DMS79 (cell line): ENCODE data around the gene POU6F2.
"Not testable (repeated sequence)": the region's sequence is repeated elsewhere in the genome, so short reads cannot be mapped to it uniquely, and the experiment has no call there.

ENCODE experiments used
- DNase-seq: peaks from one replicate; lab custom pipeline; 2025; lab: John Stamatoyannopoulos, UW

The POU6F2 gene, protein sequence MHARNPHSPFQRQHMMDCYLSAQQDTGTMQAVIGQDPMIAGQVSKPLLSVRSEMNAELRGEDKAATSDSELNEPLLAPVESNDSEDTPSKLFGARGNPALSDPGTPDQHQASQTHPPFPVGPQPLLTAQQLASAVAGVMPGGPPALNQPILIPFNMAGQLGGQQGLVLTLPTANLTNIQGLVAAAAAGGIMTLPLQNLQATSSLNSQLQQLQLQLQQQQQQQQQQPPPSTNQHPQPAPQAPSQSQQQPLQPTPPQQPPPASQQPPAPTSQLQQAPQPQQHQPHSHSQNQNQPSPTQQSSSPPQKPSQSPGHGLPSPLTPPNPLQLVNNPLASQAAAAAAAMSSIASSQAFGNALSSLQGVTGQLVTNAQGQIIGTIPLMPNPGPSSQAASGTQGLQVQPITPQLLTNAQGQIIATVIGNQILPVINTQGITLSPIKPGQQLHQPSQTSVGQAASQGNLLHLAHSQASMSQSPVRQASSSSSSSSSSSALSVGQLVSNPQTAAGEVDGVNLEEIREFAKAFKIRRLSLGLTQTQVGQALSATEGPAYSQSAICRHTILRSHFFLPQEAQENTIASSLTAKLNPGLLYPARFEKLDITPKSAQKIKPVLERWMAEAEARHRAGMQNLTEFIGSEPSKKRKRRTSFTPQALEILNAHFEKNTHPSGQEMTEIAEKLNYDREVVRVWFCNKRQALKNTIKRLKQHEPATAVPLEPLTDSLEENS

DNA sequence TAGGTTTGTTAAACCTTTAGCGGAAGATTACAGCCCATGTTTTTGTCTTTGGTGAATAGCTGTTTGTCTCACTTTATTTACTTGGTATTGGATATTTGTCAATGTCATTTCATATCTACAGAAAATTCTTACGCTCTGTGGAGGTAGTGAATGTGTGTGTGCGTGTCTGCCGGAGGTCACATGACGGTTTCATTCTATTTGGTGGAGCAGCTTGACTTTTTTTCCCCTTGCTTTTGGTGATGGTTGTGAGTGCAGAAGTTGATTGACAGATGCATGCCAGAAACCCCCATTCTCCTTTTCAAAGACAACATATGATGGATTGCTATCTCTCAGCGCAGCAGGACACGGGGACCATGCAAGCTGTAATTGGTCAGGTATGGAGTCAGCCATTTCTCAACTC is at the start of gene POU6F2:
POU6F2 (plus strand) TSS at position 225 of the 400 bp plus-strand sequence; CDS start at position 270, 45 bp downstream.
- no peak for DNase-seq

- DNase-seq: no peak
Measured at GRCh38 chr7:38928506-38928905, 49.2 kb upstream of the POU6F2 start.

DNA sequence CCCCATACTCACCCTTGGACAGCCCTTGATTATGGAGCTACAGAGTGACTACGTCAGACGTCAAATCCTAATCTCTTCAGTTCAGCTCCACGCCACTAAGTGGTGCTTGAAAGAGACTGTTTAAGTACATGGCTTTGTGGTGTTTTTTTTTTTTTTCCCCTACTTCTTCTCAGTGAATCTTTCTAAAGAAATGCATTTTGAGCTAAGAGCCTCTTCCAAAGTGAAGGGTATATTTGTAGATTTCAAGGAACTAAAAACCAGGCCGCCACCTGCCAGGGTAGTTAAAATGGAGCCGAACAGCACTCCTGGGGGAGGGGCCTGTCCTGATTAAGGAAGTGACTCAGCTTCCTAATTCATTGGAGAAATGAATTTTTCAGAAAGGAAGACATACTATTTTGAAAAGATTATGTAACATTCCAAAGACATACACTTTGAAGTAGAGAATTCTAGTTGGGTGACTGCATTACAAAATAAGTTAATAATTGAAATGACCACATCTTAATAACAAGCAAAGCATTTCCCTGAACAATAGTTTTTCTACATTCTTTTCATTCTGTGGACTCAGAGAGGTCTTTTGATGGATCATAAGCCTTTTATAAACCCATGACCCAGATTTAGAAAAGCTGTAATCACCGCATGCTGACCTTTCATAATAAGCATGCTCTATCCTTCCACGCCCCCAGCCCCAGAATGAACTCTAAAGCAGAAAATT is 48.1 kb upstream of the POU6F2 start:
- DNase-seq: peak; percentile 98

- peak; percentile 3 for DNase-seq
Measured at GRCh38 chr7:38932509-38933168, 45.1 kb upstream of the POU6F2 start.

DNA sequence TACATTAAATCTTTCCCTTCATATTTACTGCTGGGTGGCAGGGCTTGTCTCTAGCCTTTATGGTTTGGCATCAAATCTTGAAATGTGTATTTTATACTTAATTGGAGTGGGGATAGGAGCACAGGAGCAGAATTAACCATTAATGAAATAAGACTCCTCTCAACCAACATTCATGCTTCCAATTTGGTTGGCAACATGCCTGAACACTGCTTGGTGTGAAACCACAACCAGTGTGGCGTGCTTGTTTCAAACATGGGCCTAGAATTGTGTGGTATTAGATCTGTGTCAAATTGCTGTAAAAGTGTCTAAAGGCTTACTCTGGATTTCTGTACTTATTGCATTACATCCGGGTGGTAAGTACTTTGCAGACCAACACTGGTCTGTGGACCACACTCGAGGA is 43.7 kb upstream of the POU6F2 start:
- peak; percentile 72 for DNase-seq

DNA sequence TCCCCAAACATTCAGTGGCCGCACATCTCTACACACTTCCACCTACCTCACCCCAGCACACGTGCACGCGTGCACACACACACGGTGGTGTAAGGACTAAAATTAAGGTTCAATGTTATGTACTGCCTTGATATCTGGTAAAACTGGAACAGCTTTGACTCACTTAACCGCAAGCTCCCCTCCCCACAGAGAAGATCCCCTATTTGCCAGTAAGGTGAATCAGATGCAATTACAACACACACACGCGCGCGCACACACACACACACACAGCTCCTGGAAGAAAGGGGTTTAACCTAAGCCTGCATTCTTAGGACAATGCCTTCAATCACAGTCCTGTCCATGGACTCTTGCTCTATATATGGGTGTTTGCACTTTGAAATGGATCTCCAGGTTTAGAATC is 43.2 kb upstream of the POU6F2 start:
- no peak for DNase-seq

GRCh38 chr7:38936641-38937040 is 41.1 kb upstream of the POU6F2 start:
- DNase-seq: no peak

- no peak for DNase-seq
Measured at GRCh38 chr7:38938001-38938485, 39.7 kb upstream of the POU6F2 start.

DNA sequence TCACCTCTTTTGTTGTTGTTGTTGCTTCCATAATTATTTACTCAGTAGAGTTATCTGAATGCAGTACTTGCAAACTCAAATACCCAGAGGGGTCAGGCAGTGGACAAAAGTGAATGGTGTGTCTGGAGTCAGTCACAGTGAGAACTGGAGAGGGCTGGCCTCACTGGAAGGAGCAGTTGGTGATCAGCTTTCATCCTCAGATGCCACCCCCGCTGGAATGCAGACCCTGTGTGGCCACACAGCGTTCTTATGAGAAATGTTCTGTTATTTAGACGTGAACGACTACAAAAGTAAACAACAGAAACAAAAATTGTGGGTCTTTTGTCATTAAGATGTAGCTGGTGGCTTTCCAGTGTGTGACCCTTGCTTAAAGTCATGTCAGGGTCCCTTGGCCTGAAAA is 39.1 kb upstream of the POU6F2 start:
- no peak for DNase-seq

- DNase-seq: no peak
Measured at GRCh38 chr7:38940774-38941173, 36.9 kb upstream of the POU6F2 start.

GRCh38 chr7:38942431-38943051 is 35.2 kb upstream of the POU6F2 start:
- DNase-seq: no peak

GRCh38 chr7:38947541-38947940 is 30.2 kb upstream of the POU6F2 start:
- not testable (repeated sequence) for DNase-seq

- DNase-seq: no peak
Measured at GRCh38 chr7:38950309-38950708, 27.4 kb upstream of the POU6F2 start.

GRCh38 chr7:38951213-38951612 is 26.5 kb upstream of the POU6F2 start:
- DNase-seq: no peak

DNA sequence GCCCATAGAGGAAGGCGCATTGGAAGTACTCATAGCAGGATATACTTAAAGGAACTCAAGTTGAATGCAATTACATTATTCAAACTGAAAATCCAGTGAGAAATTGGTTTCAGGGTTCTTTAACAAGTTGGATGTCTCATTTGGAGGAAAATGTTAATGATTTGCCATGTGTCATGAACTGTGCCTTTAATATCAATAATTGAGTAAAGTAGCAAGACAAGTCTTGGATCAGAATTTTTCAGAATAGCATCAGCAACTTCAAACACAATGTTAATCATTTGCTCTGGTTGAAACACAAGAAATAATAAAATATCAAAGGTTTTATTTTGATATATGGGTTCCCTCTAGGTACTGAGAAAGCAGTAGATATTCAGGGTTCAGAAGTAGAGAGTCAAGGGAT is 24.5 kb upstream of the POU6F2 start:
- no peak for DNase-seq

DNA sequence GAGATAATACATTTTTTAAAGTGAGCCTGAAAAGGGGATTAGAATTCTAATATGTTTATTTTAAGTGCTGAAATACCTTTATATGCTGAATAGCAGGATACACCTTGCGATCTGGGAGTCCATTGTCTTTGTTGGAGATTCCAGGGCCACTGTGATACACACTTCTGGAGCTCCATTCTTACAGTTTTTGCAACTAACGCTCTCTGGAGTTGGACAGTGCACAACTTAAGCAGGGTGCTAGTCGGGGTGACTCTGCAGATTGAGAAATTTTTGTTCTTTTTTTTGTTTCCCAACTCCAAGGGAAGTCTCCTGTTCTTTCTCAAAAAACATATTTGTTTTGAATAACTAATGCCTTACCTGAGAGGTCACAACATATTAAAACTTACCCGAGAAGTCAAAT is 23.7 kb upstream of the POU6F2 start:
- no peak for DNase-seq

GRCh38 chr7:38955892-38956291 is 21.8 kb upstream of the POU6F2 start:
- no peak for DNase-seq

GRCh38 chr7:38962028-38962427 is 15.7 kb upstream of the POU6F2 start:
- no peak for DNase-seq

- no peak for DNase-seq
Measured at GRCh38 chr7:38964921-38965320, 12.8 kb upstream of the POU6F2 start.

- no peak for DNase-seq
Measured at GRCh38 chr7:38973760-38974159, 3.9 kb upstream of the POU6F2 start.

DNA sequence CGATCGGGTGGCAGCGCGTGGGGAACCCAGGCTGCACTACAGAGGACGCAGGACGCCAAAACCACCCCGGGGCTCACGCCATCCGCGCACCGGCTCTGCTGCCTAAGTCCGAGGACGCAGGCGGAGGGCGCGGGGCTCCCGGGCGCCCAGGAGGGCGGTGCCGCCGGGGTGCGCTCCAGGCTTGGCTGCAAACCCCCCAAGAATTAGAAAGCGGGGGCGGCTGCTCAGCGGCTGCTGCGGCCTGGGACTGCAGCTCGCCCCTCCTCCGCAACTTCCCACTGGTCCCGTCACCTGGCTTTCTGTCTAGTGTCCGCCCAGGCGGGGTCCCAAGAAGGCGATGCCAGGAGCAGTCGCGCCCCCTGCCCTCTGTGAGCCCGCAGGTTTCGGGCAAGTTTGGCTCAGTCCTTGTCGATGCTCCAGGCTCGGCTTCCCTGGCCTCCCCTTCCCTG is 1.7 kb upstream of the POU6F2 start:
- DNase-seq: no peak

- DNase-seq: no peak
Measured at GRCh38 chr7:38978491-38978890, 782 bp downstream of the POU6F2 start.
